Kidney tubule cell (primary cell): ENCODE measurements around the gene B4GALT7.
"Not testable (repeated sequence)": the region's sequence is repeated elsewhere in the genome, so short reads cannot be mapped to it uniquely, and the experiment has no call there.

Source experiments
- DNase-seq: peaks from one replicate; pipeline ENCODE4 v3.0.0-alpha.2; 2018; ENCODE audit warnings: low spot score

Gene B4GALT7

DNA sequence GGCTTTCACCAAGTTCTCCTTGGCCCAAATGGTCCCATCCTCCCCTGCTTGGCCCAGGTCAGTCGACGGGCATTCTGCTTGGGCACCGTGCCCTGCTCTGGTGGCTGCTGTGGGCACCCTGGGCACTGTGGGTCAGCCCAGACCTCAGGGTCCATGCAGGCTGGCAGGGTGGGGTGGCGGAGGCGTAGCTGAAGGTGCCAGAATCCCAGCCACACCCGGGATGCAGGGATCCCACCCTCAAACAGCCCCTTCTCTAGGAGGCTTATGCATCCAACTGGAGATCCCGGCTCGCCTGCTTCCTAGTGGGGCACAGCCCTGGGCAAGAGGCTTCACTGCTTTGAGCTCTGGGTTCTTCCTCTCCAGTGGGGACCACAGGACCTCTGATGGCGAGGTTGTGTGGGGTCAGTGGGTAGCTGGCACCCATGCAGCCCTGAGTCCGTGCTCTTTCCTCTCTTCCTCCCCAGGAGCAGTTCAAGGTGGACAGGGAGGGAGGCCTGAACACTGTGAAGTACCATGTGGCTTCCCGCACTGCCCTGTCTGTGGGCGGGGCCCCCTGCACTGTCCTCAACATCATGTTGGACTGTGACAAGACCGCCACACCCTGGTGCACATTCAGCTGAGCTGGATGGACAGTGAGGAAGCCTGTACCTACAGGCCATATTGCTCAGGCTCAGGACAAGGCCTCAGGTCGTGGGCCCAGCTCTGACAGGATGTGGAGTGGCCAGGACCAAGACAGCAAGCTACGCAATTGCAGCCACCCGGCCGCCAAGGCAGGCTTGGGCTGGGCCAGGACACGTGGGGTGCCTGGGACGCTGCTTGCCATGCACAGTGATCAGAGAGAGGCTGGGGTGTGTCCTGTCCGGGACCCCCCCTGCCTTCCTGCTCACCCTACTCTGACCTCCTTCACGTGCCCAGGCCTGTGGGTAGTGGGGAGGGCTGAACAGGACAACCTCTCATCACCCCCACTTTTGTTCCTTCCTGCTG is 9.4 kb downstream of the B4GALT7 start:
- no peak for DNase-seq

DNA sequence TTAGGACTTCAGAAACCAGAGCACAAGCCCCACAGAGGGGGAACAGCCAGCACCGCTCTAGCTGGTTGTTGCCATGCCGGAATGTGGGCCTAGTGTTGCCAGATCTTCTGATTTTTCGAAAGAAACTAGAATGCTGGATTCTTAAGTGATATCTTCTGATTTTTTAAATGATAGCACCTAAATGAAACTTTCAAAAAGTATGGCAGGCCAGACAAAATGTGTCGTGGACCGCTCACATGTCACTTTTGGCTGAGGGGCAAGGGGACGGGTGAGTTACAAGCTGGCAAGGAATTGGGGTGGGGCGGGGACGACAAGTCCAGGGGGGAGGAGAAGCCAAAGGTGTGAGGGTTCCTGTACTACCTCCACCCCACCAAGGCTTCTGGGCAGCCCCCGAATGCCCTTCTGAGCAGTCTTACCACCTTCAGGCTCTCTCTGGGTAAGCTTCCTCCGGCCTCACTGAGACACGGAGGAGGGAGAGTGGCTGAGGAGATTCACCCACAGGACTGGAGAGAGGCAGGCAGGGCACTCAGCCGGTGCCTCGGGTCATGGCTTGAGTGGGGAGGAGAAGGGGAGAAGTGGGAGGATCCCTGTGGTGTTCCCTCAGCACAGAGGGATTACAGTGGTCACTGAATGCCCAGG is 10.3 kb downstream of the B4GALT7 start:
- DNase-seq = no peak

DNA sequence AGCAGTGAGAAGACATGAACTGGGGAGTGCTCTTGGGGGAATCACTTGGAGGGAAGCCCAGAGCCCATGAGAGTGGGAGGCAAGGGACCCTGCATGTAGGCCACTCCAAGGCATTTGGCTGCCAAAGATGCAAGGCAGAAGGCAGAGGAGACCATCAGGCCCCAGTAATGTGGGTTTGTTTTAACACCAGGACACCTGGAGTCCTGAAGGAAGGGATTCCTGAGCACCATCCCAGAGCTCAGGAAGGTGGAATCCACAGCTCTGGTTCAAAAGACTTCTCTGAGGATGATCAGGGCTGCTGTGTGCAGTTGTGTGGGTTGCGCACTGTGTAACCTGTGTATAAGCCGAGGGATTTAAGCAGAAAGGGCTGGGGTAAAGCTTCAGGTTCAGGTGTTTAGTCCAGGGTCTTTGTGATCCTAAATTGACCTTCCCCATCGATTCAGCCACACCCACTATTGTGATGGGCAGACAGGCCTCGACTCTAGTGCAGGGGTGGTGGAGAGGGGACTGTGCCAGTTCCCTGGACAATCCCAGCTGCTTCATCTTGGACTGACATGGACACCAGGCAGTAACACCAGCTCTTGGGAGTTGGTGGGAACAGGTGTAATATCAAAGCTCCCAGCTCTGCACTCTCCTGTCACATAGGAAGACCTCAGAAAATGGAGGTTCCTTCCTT is 11.0 kb downstream of the B4GALT7 start:
- DNase-seq = no peak

- DNase-seq = no peak
Measured at GRCh38 chr5:177611446-177612214, 11.7 kb downstream of the B4GALT7 start.

DNA sequence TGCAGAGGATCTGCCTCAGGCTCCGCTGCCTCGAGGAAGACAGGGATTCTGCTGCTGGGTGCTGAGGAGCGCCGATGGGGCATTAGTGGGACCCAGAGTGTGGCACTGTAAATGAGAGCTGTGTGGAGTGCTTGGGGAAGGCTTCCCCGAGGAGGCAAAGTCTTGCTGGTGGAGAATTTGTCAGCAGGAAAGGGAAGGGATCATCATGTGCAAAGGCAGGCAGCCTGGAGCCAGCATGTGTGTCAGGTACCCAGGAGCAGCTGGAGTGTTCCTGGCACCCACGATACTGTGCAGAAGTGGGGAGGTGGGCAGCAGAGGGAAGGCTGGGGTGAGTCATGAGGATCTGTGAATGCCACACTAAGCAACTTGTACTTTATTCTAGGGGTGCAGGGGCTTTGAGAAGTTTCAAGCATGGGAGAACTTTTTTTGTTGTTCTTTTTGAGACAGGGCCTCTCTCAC is 12.3 kb downstream of the B4GALT7 start:
- DNase-seq = no peak

GRCh38 chr5:177620560-177620959 is 20.6 kb downstream of the B4GALT7 start:
- DNase-seq = no peak

- not testable (repeated sequence) for DNase-seq
Measured at GRCh38 chr5:177624172-177624571, 24.2 kb downstream of the B4GALT7 start.

DNA sequence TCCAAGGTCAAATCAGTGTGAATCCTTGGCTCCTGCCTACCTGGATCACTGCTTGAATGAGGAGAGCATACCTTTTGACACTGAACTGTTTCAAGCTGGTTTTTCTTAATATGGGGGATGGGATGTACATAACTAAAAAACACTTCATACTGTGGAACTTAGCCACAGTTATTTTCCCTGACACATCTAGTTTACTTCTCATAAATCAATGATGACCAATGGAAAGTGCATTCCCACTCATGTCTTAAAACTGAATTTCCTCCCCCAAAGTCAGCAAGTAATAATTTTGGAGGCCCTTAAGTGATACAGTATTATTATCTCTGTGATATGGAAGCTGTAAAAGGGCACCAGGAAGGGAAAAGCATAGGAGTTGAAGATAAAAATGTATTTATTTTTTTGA is 30.3 kb downstream of the B4GALT7 start:
- DNase-seq = not testable (repeated sequence)

DNA sequence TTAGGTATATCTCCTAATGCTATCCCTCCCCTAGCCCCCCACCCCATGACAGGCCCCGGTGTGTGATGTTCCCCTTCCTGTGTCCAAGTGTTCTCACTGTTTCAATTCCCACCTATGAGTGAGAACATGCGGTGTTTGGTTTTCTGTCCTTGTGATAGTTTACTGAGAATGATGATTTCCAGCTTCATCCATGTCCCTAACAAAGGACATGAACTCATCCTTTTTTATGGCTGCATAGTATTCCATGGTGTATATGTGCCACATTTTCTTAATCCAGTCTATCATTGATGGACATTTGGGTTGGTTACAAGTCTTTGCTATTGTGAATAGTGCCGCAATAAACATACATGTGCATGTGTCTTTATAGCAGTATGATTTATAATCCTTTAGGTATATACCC is 35.0 kb downstream of the B4GALT7 start:
- DNase-seq = not testable (repeated sequence)

DNA sequence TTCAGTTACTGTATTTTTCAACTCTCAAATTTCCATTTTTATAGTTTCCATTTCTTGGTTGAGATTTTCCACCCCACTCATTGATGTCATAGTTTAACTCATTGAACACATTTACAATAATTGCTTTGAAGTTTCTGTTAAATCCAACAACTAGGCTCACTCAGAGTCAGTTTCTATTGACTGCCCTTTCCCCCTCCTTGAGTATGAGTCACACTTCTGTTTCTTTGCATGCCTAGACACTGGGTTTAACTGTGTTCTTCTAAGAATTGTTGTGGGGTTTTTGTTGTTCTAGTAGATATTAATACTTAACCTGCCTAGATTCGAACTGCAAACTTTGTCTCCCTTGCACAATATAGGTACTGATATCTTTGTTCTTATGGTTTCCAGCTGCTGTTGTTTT is 45.5 kb downstream of the B4GALT7 start:
- DNase-seq = not testable (repeated sequence)

- DNase-seq = not testable (repeated sequence)
Measured at GRCh38 chr5:177651235-177651634, 51.3 kb downstream of the B4GALT7 start.

DNA sequence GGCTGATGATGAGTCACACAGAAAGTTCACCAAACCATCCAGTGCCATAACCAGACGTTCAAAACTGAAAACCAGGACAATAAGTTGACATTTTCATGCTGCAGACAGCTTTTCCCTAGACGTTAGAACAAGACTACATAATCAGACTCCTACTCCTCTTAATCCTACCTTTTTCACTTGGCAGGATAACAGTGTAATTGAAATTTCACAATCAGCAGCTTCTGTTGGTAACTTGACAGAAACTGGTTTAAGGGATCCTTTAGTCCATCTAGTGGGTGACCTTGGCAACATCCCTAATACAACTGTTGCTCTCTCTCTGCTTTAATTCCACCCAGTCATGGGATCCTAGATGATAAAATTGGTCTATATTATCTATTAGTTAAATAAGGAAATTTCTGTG is 57.9 kb downstream of the B4GALT7 start:
- not testable (repeated sequence) for DNase-seq

DNA sequence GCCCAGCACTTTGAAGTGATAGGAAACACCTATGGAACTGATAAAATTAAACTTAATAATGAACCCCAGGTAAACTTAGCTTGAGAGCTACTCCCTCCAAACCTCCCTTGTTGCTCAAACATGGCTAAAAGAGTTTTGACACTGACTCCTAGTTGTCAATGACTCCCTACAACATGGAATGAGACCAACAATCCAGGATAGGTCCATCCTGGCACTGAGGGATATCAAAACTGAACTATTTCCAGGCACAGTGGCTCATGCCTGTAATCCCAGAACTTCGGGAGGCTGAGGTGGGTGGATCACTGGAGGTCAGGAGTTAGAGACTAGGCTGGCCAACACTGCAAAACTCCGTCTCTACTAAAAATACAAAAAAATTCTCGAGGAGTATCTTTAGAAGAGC is 58.6 kb downstream of the B4GALT7 start:
- DNase-seq = not testable (repeated sequence)
